OCI-LY1 (cell line): ENCODE results near the gene SLC7A14.

ENCODE experiments used
- H2AFZ ChIP-seq: fragments of 200-600 bp; sonication (generic), shearing (Covaris generic); 2 replicates; pipeline ENCODE4 v1.6.0; 2014; ENCODE audit warnings: antibody characterized with exemption, mild to moderate bottlenecking, low read length
- H3F3A ChIP-seq: fragments of 200-600 bp; sonication (generic), shearing (Covaris generic); 2 replicates; pipeline ENCODE4 v1.6.0; 2014; ENCODE audit warnings: mild to moderate bottlenecking, antibody characterized with exemption, low read length, moderate library complexity; ENCODE audit not compliant: insufficient read depth
- H3K27ac ChIP-seq: fragments of 200-600 bp; sonication (generic); 2 replicates; pipeline ENCODE4 v1.5.1; 2014; ENCODE audit warnings: low read length, mixed run types, mild to moderate bottlenecking, low read depth; ENCODE audit not compliant: poor library complexity, severe bottlenecking
- H3K27me3 ChIP-seq: fragments of 200-600 bp; sonication (generic); 2 replicates; pipeline ENCODE4 v1.6.0; 2014; ENCODE audit warnings: antibody characterized with exemption, mild to moderate bottlenecking, low read length, moderate library complexity; ENCODE audit not compliant: insufficient read depth
- H3K36me3 ChIP-seq: fragments of 200-600 bp; sonication (generic); 2 replicates; pipeline ENCODE4 v1.6.1; 2014; ENCODE audit warnings: mild to moderate bottlenecking, antibody characterized with exemption, low read length, moderate library complexity, mixed read lengths; ENCODE audit not compliant: insufficient read depth
- H3K4me1 ChIP-seq: fragments of 200-600 bp; sonication (generic); 2 replicates; pipeline ENCODE4 v1.5.1; 2014; ENCODE audit warnings: mild to moderate bottlenecking, low read length, moderate library complexity; ENCODE audit not compliant: insufficient read depth, severe bottlenecking
- H3K4me2 ChIP-seq: fragments of 200-600 bp; sonication (generic), shearing (Covaris generic); 2 replicates; pipeline ENCODE4 v1.6.1; 2014; ENCODE audit warnings: low read length
- H3K4me3 ChIP-seq: fragments of 200-600 bp; sonication (generic); 2 replicates; pipeline ENCODE4 v1.5.1; 2014; ENCODE audit warnings: low read length, low read depth, mild to moderate bottlenecking, mixed read lengths; ENCODE audit not compliant: poor library complexity, severe bottlenecking
- H3K79me2 ChIP-seq: fragments of 200-600 bp; shearing (Covaris generic); 2 replicates; pipeline ENCODE4 v1.6.1; 2016; ENCODE audit warnings: mixed run types, low read length, mixed read lengths; ENCODE audit not compliant: insufficient read depth
- H3K9ac ChIP-seq: fragments of 200-600 bp; sonication (generic), shearing (Covaris generic); 2 replicates; pipeline ENCODE4 v1.6.1; 2014; ENCODE audit warnings: mild to moderate bottlenecking, low read length, mixed read lengths
- H3K9me2 ChIP-seq: fragments of 200-600 bp; sonication (generic), shearing (Covaris generic); 2 replicates; pipeline ENCODE4 v1.6.1; 2014; ENCODE audit warnings: low read depth, mild to moderate bottlenecking, low read length, mixed read lengths
- H3K9me3 ChIP-seq: fragments of 200-600 bp; shearing (Covaris generic); 2 replicates; pipeline ENCODE4 v1.6.1; 2014; ENCODE audit warnings: low read length, mixed read lengths
- H4K20me1 ChIP-seq: fragments of 200-600 bp; sonication (generic), shearing (Covaris generic); 2 replicates; pipeline ENCODE4 v1.6.0; 2016; ENCODE audit warnings: mild to moderate bottlenecking, low read length; ENCODE audit not compliant: insufficient read depth
- EZH2 ChIP-seq: fragments of 200-600 bp; sonication (generic), shearing (Covaris generic); IDR thresholded peaks from 2 replicates; pipeline ENCODE4 v1.8.0; 2017; ENCODE audit warnings: borderline replicate concordance, mixed run types, mild to moderate bottlenecking, antibody characterized with exemption, low read length, moderate library complexity, mixed read lengths
- TF ChIP-seq, protein P1 (sequence below): fragments of 200-600 bp; sonication (generic), shearing (Covaris generic); IDR thresholded peaks from 2 replicates; pipeline ENCODE4 v1.5.1; 2017; ENCODE audit warnings: mild to moderate bottlenecking, antibody characterized with exemption, low read length, moderate library complexity, mixed read lengths

The SLC7A14 gene

DNA sequence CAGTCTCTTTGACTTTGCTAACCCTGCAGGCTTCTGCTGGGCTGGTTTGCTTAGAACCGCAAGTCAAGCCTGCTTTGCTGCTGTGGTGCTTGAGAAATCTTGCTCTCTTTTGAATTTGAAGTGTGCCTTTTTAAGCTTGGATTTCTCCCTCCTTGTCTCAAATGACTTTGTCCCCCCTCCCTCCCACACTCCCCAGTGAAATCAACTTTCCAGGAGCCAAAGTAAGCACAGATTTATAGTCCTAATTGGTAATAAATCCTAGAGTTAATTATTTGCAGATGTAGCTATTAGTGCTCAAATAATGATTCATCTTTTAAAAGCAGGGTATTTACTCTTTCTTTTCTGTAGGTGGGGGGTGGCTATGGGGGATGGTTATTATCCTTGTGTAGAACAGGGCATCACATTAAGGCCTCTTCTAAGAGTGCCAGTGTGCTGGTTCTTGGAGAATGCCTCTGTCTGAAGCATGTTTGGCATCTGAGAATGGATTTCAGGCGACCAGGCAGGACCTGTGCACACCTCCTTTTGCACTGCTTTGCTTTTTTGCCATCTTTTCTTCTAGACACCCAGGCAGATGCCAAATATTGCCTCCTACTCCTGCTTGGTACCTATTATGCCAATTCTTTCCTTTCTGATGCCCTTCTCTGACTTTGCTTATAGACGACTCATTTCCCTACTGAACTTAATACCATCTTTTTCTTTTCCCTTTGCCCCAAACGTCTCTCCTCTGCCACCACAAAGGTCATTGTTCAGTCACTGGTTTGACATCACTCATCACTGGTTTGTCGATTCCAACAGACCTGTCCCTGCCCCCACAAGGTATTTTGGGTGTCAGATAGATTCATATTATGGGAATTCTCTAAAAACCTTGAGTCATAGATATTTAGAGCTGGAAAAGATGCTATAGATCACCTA lies 116.5 kb downstream of the SLC7A14 start:
- H3K9me3 ChIP-seq = no peaks in the 10 kb centered on the region
- no peak overlapping the region for H3K4me3 ChIP-seq
- no peaks in the 10 kb centered on the region for H3K4me1 ChIP-seq
- no peaks in the 10 kb centered on the region for H3K27me3 ChIP-seq
- H3K9me2 ChIP-seq = no peaks in the 10 kb centered on the region
- H3K36me3 ChIP-seq = no peaks in the 10 kb centered on the region
- H3K79me2 ChIP-seq = no peaks in the 10 kb centered on the region
- H4K20me1 ChIP-seq = no peaks in the 10 kb centered on the region
- H3F3A ChIP-seq = no peaks in the 10 kb centered on the region
- H3K4me2 ChIP-seq = no peak overlapping the region
- H3K9ac ChIP-seq = no peak overlapping the region
- H2AFZ ChIP-seq = no peak overlapping the region
- H3K27ac ChIP-seq = no peak overlapping the region
- TF ChIP-seq, protein P1, sequence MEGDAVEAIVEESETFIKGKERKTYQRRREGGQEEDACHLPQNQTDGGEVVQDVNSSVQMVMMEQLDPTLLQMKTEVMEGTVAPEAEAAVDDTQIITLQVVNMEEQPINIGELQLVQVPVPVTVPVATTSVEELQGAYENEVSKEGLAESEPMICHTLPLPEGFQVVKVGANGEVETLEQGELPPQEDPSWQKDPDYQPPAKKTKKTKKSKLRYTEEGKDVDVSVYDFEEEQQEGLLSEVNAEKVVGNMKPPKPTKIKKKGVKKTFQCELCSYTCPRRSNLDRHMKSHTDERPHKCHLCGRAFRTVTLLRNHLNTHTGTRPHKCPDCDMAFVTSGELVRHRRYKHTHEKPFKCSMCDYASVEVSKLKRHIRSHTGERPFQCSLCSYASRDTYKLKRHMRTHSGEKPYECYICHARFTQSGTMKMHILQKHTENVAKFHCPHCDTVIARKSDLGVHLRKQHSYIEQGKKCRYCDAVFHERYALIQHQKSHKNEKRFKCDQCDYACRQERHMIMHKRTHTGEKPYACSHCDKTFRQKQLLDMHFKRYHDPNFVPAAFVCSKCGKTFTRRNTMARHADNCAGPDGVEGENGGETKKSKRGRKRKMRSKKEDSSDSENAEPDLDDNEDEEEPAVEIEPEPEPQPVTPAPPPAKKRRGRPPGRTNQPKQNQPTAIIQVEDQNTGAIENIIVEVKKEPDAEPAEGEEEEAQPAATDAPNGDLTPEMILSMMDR = no peak
- TF ChIP-seq EZH2 = no peak

DNA sequence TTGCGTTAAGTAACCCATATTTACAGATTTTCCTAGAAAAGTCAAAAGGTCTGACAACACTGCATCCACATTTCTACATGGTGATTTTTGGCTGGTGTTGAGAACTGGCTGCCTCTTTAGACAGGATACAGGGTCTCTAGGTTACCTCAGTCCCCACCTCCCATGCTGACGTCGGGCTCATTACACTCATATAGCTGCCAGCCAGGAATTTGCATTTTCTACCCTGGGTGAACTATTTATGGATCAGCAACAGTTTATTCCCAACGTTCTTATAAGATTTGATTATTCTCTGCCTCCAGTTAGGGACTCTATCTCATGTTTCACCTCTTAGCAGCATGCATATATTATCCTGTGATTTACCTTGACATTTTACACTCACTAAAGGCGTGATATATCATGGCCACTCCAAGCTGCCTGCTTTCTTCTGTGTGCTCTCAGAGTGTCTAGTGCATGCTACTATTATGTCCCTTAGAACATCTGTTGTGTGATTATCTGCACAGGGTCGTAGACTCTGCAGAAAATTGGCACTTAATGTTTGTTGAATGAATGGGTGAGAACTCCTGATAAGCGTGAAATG lies 118.2 kb downstream of the SLC7A14 start:
- Histone ChIP-seq H3K9me2 (no peaks in the 10 kb centered on the region), H3K36me3 (no peaks in the 10 kb centered on the region), H3F3A (no peaks in the 10 kb centered on the region), H3K9me3 (no peaks in the 10 kb centered on the region), H3K9ac (no peak overlapping the region), H3K79me2 (no peaks in the 10 kb centered on the region), H3K4me1 (no peaks in the 10 kb centered on the region), H3K4me3 (no peak overlapping the region), H4K20me1 (no peaks in the 10 kb centered on the region), H3K27ac (no peak overlapping the region), H3K27me3 (no peaks in the 10 kb centered on the region), H2AFZ (no peak overlapping the region), H3K4me2 (no peak overlapping the region)
- TF ChIP-seq, protein P1 = no peak
- TF ChIP-seq EZH2 = no peak

- Histone ChIP-seq H3K4me2 (no peak overlapping the region), H3K4me3 (no peak overlapping the region), H3K79me2 (no peaks in the 10 kb centered on the region), H2AFZ (no peak overlapping the region), H3K27ac (no peak overlapping the region), H3K9ac (no peak overlapping the region), H3K4me1 (no peaks in the 10 kb centered on the region), H3K36me3 (no peaks in the 10 kb centered on the region), H4K20me1 (no peaks in the 10 kb centered on the region), H3K9me3 (no peaks in the 10 kb centered on the region), H3F3A (no peaks in the 10 kb centered on the region), H3K27me3 (no peaks in the 10 kb centered on the region), H3K9me2 (no peaks in the 10 kb centered on the region)
- TF ChIP-seq, protein P1 = no peak
- TF ChIP-seq EZH2 = no peak
Measured at GRCh38 chr3:170467007-170467406, 118.9 kb downstream of the SLC7A14 start.
